Measurements from ENCODE around the gene ZNF319. TPM values are rescaled to one million over a fixed set of nuclear protein-coding genes. Genes with fewer than 3 reads are reported as not detected.
"Not testable (repeated sequence)": the region's sequence is repeated elsewhere in the genome, so short reads cannot be mapped to it uniquely, and the experiment has no call there.

ZNF319 gene
- total RNA-seq, 1 experiment from 2014 or later = 5.1 TPM

- no peak for DNase-seq (ENCODE audit: low spot score)
Observed at GRCh38 chr16:57997528-57998265, 2.8 kb downstream of the ZNF319 start.

GRCh38 chr16:57997176-57997527 lies 3.3 kb downstream of the ZNF319 start:
- no peak for DNase-seq (ENCODE audit: low spot score)

GRCh38 chr16:57996406-57997175 lies 3.9 kb downstream of the ZNF319 start:
- no peak for DNase-seq (ENCODE audit: low spot score)

- no peak for DNase-seq (ENCODE audit: low spot score)
Observed at GRCh38 chr16:57995721-57996405, 4.6 kb downstream of the ZNF319 start.

- DNase-seq (ENCODE audit: low spot score) = peak; percentile 66
Observed at GRCh38 chr16:57994778-57995177, 5.7 kb downstream of the ZNF319 start.

- no peak for DNase-seq (ENCODE audit: low spot score)
Observed at GRCh38 chr16:57994361-57994760, 6.1 kb downstream of the ZNF319 start.

GRCh38 chr16:57993897-57994296 lies 6.6 kb downstream of the ZNF319 start:
- no peak for DNase-seq (ENCODE audit: low spot score)

- DNase-seq (ENCODE audit: low spot score) = no peak
Observed at GRCh38 chr16:57993438-57993837, 7.0 kb downstream of the ZNF319 start.

GRCh38 chr16:57992084-57992483 lies 8.4 kb downstream of the ZNF319 start:
- no peak for DNase-seq (ENCODE audit: low spot score)

GRCh38 chr16:57991551-57992059 lies 8.9 kb downstream of the ZNF319 start:
- no peak for DNase-seq (ENCODE audit: low spot score)

GRCh38 chr16:57988929-57989328 lies 11.5 kb downstream of the ZNF319 start:
- DNase-seq (ENCODE audit: low spot score) = no peak

- DNase-seq (ENCODE audit: low spot score) = no peak
Observed at GRCh38 chr16:57987441-57988177, 12.9 kb downstream of the ZNF319 start.

GRCh38 chr16:57986196-57986595 lies 14.3 kb downstream of the ZNF319 start:
- DNase-seq (ENCODE audit: low spot score) = no peak

GRCh38 chr16:57985204-57986181 lies 15.0 kb downstream of the ZNF319 start:
- DNase-seq (ENCODE audit: low spot score) = no peak

GRCh38 chr16:57984443-57985203 lies 15.8 kb downstream of the ZNF319 start:
- DNase-seq (ENCODE audit: low spot score) = no peak

- DNase-seq (ENCODE audit: low spot score) = no peak
Observed at GRCh38 chr16:57982385-57982784, 18.1 kb downstream of the ZNF319 start.

GRCh38 chr16:57981636-57982035 lies 18.8 kb downstream of the ZNF319 start:
- DNase-seq (ENCODE audit: low spot score) = peak; percentile 41

GRCh38 chr16:57979006-57979585 lies 21.4 kb downstream of the ZNF319 start:
- DNase-seq (ENCODE audit: low spot score) = no peak

- not testable (repeated sequence) for DNase-seq (ENCODE audit: low spot score)
Observed at GRCh38 chr16:57978070-57978465, 22.4 kb downstream of the ZNF319 start.
